SJCRH30 (cell line): ENCODE data around the gene WDSUB1. TPM values are rescaled to one million over a fixed set of nuclear protein-coding genes. Genes with fewer than 3 reads are reported as not detected.

Source experiments
- DNase-seq, 2 experiments: peaks; one replicate each; pipeline ENCODE4 v3.0.0-alpha.2; 2015 to 2020
- H3K27ac ChIP-seq: fragments of 250-450 bp; sonication (Bioruptor Pico); 2 replicates; pipeline ENCODE4 v1.5.1; 2020; ENCODE audit warnings: mild to moderate bottlenecking, moderate library complexity
- H3K27me3 ChIP-seq: fragments of 250-450 bp; sonication (Bioruptor Pico); 2 replicates; pipeline ENCODE4 v1.5.1; 2020; ENCODE audit warnings: mild to moderate bottlenecking, moderate library complexity
- H3K36me3 ChIP-seq: fragments of 250-450 bp; sonication (Bioruptor Pico); 2 replicates; pipeline ENCODE4 v1.5.1; 2020; ENCODE audit warnings: mild to moderate bottlenecking, moderate library complexity
- H3K4me1 ChIP-seq: fragments of 250-450 bp; sonication (Bioruptor Pico); 2 replicates; pipeline ENCODE4 v1.5.1; 2020; ENCODE audit warnings: mild to moderate bottlenecking, moderate library complexity
- H3K4me3 ChIP-seq: fragments of 250-450 bp; sonication (Bioruptor Pico); 2 replicates; pipeline ENCODE4 v1.5.1; 2020; ENCODE audit warnings: mild to moderate bottlenecking, moderate library complexity
- H3K9me3 ChIP-seq: fragments of 250-450 bp; sonication (Bioruptor Pico); replicated peaks from 2 replicates; pipeline ENCODE4 v1.5.1; 2020; ENCODE audit warnings: mild to moderate bottlenecking, moderate library complexity
- total RNA-seq: library from RNA; depleted of rRNA; stranded (reverse); fragments of >200 nt; shearing (Covaris generic); gene quantifications from 2 replicates; pipeline ENCODE4 v1.2.3, GENCODE V29; 2014; rRNA removed

The WDSUB1 gene
- total RNA-seq: 7.9 and 8.6 TPM in 2 replicates

- peaks cover 3% of the 10 kb centered on the region; the same call in 1 of the 2 replicates for H3K4me1 ChIP-seq
- no peaks in the 10 kb centered on the region for H3K27me3 ChIP-seq
- no peaks in the 10 kb centered on the region for H3K9me3 ChIP-seq
- DNase-seq: peak; percentile 66 to 67
- peak within 1 kb of the TSS; percentile 72 for H3K27ac ChIP-seq
- peak within 1 kb of the TSS; percentile 85 for H3K4me3 ChIP-seq
- no peaks in the 10 kb centered on the region for H3K36me3 ChIP-seq
These were observed at the start of gene WDSUB1 for GRCh38 chr2:159285929-159286708. WDSUB1 (minus strand) TSS chr2:159286703; CDS start chr2:159283069, 3,634 bp downstream.

GRCh38 chr2:159326569-159327255, 40.2 kb upstream of the WDSUB1 start:
- Histone ChIP-seq H3K36me3 (peaks cover 2% of the 10 kb centered on the region; the same call in 1 of the 2 replicates), H3K4me3 (no peak overlapping the region), H3K27me3 (no peaks in the 10 kb centered on the region), H3K9me3 (no peaks in the 10 kb centered on the region), H3K27ac (no peak overlapping the region), H3K4me1 (no peaks in the 10 kb centered on the region)
- DNase-seq: no peak

- Histone ChIP-seq H3K27me3 (no peaks in the 10 kb centered on the region), H3K36me3 (0 out of 2 replicates have a peak, but pooled peaks cover 2% of the 10 kb centered on the region), H3K27ac (no peak overlapping the region), H3K9me3 (no peaks in the 10 kb centered on the region), H3K4me3 (no peak overlapping the region), H3K4me1 (no peaks in the 10 kb centered on the region)
- DNase-seq: no peak
These were observed 35.9 kb upstream of the WDSUB1 start for GRCh38 chr2:159322419-159322818.

GRCh38 chr2:159317392-159318088, 31.0 kb upstream of the WDSUB1 start:
- DNase-seq: no peak

GRCh38 chr2:159307942-159308341, 21.4 kb upstream of the WDSUB1 start:
- Histone ChIP-seq H3K36me3 (no peaks in the 10 kb centered on the region), H3K9me3 (no peaks in the 10 kb centered on the region), H3K4me3 (no peak overlapping the region), H3K4me1 (no peaks in the 10 kb centered on the region), H3K27ac (no peak overlapping the region), H3K27me3 (no peaks in the 10 kb centered on the region)
- DNase-seq: no peak

More at GRCh38 chr2:159317392-159318088, 31.0 kb upstream of the WDSUB1 start:
- H3K4me1 ChIP-seq: no peaks in the 10 kb centered on the region
- no peak overlapping the region for H3K4me3 ChIP-seq
- no peak overlapping the region for H3K27ac ChIP-seq
- peaks cover 3% of the 10 kb centered on the region; the same call in 1 of the 2 replicates for H3K9me3 ChIP-seq
- no peaks in the 10 kb centered on the region for H3K36me3 ChIP-seq
- H3K27me3 ChIP-seq: no peaks in the 10 kb centered on the region

GRCh38 chr2:159300586-159300985, 14.1 kb upstream of the WDSUB1 start:
- Histone ChIP-seq H3K27me3 (no peaks in the 10 kb centered on the region), H3K36me3 (no peaks in the 10 kb centered on the region), H3K4me1 (no peaks in the 10 kb centered on the region), H3K9me3 (no peaks in the 10 kb centered on the region), H3K4me3 (no peak overlapping the region), H3K27ac (no peak overlapping the region)
- DNase-seq: no peak

- Histone ChIP-seq H3K36me3 (no peaks in the 10 kb centered on the region), H3K4me1 (no peaks in the 10 kb centered on the region), H3K27ac (no peak overlapping the region), H3K27me3 (no peaks in the 10 kb centered on the region), H3K4me3 (no peak overlapping the region), H3K9me3 (no peaks in the 10 kb centered on the region)
- DNase-seq: no peak
These were observed 12.5 kb upstream of the WDSUB1 start for GRCh38 chr2:159298967-159299366.

- H3K36me3 ChIP-seq: no peaks in the 10 kb centered on the region
- no peak overlapping the region for H3K27ac ChIP-seq
- no peaks in the 10 kb centered on the region for H3K9me3 ChIP-seq
- no peak overlapping the region for H3K4me3 ChIP-seq
- no peak for DNase-seq
- H3K4me1 ChIP-seq: no peaks in the 10 kb centered on the region
- H3K27me3 ChIP-seq: no peaks in the 10 kb centered on the region
These were observed 10.7 kb upstream of the WDSUB1 start for GRCh38 chr2:159297042-159297707.

- H3K27me3 ChIP-seq: no peaks in the 10 kb centered on the region
- H3K4me1 ChIP-seq: peaks cover 3% of the 10 kb centered on the region; the same call in 1 of the 2 replicates
- H3K27ac ChIP-seq: no peak overlapping the region
- no peak for DNase-seq
- no peaks in the 10 kb centered on the region for H3K9me3 ChIP-seq
- H3K36me3 ChIP-seq: no peaks in the 10 kb centered on the region
- no peak overlapping the region for H3K4me3 ChIP-seq
These were observed 5.7 kb upstream of the WDSUB1 start for GRCh38 chr2:159292157-159292556.

- H3K27ac ChIP-seq: no peak overlapping the region
- H3K9me3 ChIP-seq: no peaks in the 10 kb centered on the region
- no peak overlapping the region for H3K4me3 ChIP-seq
- peak; percentile 30 to 66 for DNase-seq
- peaks cover 3% of the 10 kb centered on the region; the same call in 1 of the 2 replicates for H3K4me1 ChIP-seq
- H3K36me3 ChIP-seq: no peaks in the 10 kb centered on the region
- H3K27me3 ChIP-seq: no peaks in the 10 kb centered on the region
These were observed 3.9 kb upstream of the WDSUB1 start for GRCh38 chr2:159290289-159290907.

GRCh38 chr2:159287733-159288132, 1.2 kb upstream of the WDSUB1 start:
- Histone ChIP-seq H3K4me1 (peaks cover 3% of the 10 kb centered on the region; the same call in 1 of the 2 replicates), H3K27ac (peak overlapping the region; percentile 72; the same call in 1 of the 2 replicates), H3K4me3 (peak overlapping the region; percentile 85), H3K27me3 (no peaks in the 10 kb centered on the region), H3K36me3 (no peaks in the 10 kb centered on the region), H3K9me3 (no peaks in the 10 kb centered on the region)
- DNase-seq: no peak

GRCh38 chr2:159286709-159287441, 372 bp upstream of the WDSUB1 start:
- H3K4me1 ChIP-seq: peaks cover 3% of the 10 kb centered on the region; the same call in 1 of the 2 replicates
- H3K9me3 ChIP-seq: no peaks in the 10 kb centered on the region
- no peaks in the 10 kb centered on the region for H3K36me3 ChIP-seq
- peak; percentile 97 to 98 for DNase-seq
- no peaks in the 10 kb centered on the region for H3K27me3 ChIP-seq
- peak overlapping the region; percentile 85 for H3K4me3 ChIP-seq
- peak overlapping the region; percentile 72 for H3K27ac ChIP-seq

GRCh38 chr2:159285433-159285832, 1.1 kb downstream of the WDSUB1 start:
- Histone ChIP-seq H3K27me3 (no peaks in the 10 kb centered on the region), H3K9me3 (no peaks in the 10 kb centered on the region), H3K4me3 (peak overlapping the region; percentile 85), H3K4me1 (no peaks in the 10 kb centered on the region; the same call in 1 of the 2 replicates), H3K27ac (no peak overlapping the region), H3K36me3 (no peaks in the 10 kb centered on the region)
- DNase-seq: no peak
